ENCODE results near the gene RNF166.

The RNF166 gene

GRCh38 chr16:88649195-88649923 lies 56.8 kb downstream of the RNF166 start:
- no peak for TF ChIP-seq CTCF (IDR thresholded peaks at IDR 0.05; ENCODE audit: low read depth, low read length, missing control alignments)
- peak overlapping the region; percentile 76 for H3K4me3 ChIP-seq (replicated peaks; ENCODE audit: low read depth, low read length)
- DNase-seq (ENCODE audit: extremely low read depth, low read depth) = no peak

- TF ChIP-seq CTCF (IDR thresholded peaks at IDR 0.05; ENCODE audit: low read depth, low read length, missing control alignments) = no peak
- no peak for DNase-seq (ENCODE audit: extremely low read depth, low read depth)
- no peak overlapping the region for H3K4me3 ChIP-seq (replicated peaks; ENCODE audit: low read depth, low read length)
Observed at GRCh38 chr16:88647178-88648070, 58.8 kb downstream of the RNF166 start.
